Neural cell (in vitro differentiated cells): Measurements from ENCODE around the gene PARP3.

Experiments used
- RAD21 ChIP-seq: fragments of 450-650 bp; conservative IDR thresholded peaks from 2 replicates; pipeline ENCODE4 v1.6.1; 2014; ENCODE audit warnings: antibody characterized with exemption, mild to moderate bottlenecking, moderate library complexity
- TF ChIP-seq, protein P1 (sequence below): fragments of 450-650 bp; IDR thresholded peaks from 2 replicates; pipeline ENCODE4 v1.5.1; 2014; ENCODE audit warnings: antibody characterized with exemption, mild to moderate bottlenecking, moderate library complexity; ENCODE audit not compliant: poor library complexity, severe bottlenecking

- TF ChIP-seq, protein P1, sequence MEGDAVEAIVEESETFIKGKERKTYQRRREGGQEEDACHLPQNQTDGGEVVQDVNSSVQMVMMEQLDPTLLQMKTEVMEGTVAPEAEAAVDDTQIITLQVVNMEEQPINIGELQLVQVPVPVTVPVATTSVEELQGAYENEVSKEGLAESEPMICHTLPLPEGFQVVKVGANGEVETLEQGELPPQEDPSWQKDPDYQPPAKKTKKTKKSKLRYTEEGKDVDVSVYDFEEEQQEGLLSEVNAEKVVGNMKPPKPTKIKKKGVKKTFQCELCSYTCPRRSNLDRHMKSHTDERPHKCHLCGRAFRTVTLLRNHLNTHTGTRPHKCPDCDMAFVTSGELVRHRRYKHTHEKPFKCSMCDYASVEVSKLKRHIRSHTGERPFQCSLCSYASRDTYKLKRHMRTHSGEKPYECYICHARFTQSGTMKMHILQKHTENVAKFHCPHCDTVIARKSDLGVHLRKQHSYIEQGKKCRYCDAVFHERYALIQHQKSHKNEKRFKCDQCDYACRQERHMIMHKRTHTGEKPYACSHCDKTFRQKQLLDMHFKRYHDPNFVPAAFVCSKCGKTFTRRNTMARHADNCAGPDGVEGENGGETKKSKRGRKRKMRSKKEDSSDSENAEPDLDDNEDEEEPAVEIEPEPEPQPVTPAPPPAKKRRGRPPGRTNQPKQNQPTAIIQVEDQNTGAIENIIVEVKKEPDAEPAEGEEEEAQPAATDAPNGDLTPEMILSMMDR, result no peak
- no peak for TF ChIP-seq RAD21
Measured at GRCh38 chr3:51994530-51994929, 52.4 kb downstream of the PARP3 start.
